Breast epithelium (tissue), 4 donors: ENCODE measurements around the gene FAM76B. TPM values are rescaled to one million over a fixed set of nuclear protein-coding genes. Genes with fewer than 3 reads are reported as not detected.

Experiments
- DNase-seq, 2 donors: peaks; one replicate each; pipeline ENCODE4 v3.0.0-alpha.2; 2019; ENCODE audit warnings: low spot score in 2 of 2
- H3K27ac ChIP-seq, 2 donors: fragments of 200-600 bp; sonication (generic) in 1 of 2; one replicate each; pipeline ENCODE4 v1.5.1; 2016 to 2019; ENCODE audit warnings: mild to moderate bottlenecking in 1 of 2
- H3K27me3 ChIP-seq, 2 donors: fragments of 200-600 bp; sonication (generic) in 1 of 2; one replicate each; pipeline versions ENCODE4 v1.5.1 to v1.6.0; 2017 to 2019; ENCODE audit warnings: control low read depth in 1 of 2, mild to moderate bottlenecking in 1 of 2
- H3K36me3 ChIP-seq: fragments of 200-600 bp; one replicate; pipeline ENCODE4 v1.5.1; 2019
- H3K4me1 ChIP-seq, 2 donors: fragments of 200-600 bp; sonication (generic); one replicate each; pipeline ENCODE4 v1.5.1; 2016 to 2019; ENCODE audit warnings: control low read depth in 1 of 2
- H3K4me3 ChIP-seq, 3 donors: fragments of 200-600 bp; sonication (generic); 1 replicate in 2 of 3; 2 replicates in 1 of 3; pipeline ENCODE4 v1.5.1; 2016 to 2019; ENCODE audit warnings: mild to moderate bottlenecking in 3 of 3, moderate library complexity in 2 of 3
- H3K9me3 ChIP-seq, 2 donors: fragments of 200-600 bp; sonication (generic) in 1 of 2; one replicate each; pipeline ENCODE4 v1.5.1; 2016 to 2019; ENCODE audit warnings: control low read depth in 1 of 2
- POLR2A ChIP-seq: fragments of 450-650 bp; IDR thresholded peaks from one replicate; pipeline ENCODE4 v1.6.1; 2016; ENCODE audit warnings: antibody characterized with exemption, mild to moderate bottlenecking, moderate library complexity
- POLR2AphosphoS5 ChIP-seq, 3 donors: sonication (generic); formaldehyde crosslinking; IDR thresholded peaks; one replicate each; pipeline ENCODE4 v1.6.1; 2017; ENCODE audit warnings: antibody characterized with exemption in 3 of 3
- intact Hi-C: fragments of 100-400 bp; cut with DNase I; formaldehyde crosslinking; loops from one replicate; pipeline ENCODE4 v1.15.1; 2023; ENCODE audit warnings: low total_unique reads
- total RNA-seq, 3 donors: library from RNA; depleted of rRNA; stranded (reverse); fragments of >200 nt; gene quantifications; one replicate each; pipeline ENCODE4 v1.1.0, GENCODE V29; 2016
- TF ChIP-seq, protein P1 (sequence below), 3 donors: fragments of 450-650 bp; IDR thresholded peaks; one replicate each; pipeline ENCODE4 v1.5.1; 2016 to 2017; ENCODE audit warnings: antibody characterized with exemption in 3 of 3, mild to moderate bottlenecking in 3 of 3, moderate library complexity in 3 of 3

Gene FAM76B
- total RNA-seq: 10 to 100 TPM; 42.1 to 69.7 (median 48.8) TPM

DNA sequence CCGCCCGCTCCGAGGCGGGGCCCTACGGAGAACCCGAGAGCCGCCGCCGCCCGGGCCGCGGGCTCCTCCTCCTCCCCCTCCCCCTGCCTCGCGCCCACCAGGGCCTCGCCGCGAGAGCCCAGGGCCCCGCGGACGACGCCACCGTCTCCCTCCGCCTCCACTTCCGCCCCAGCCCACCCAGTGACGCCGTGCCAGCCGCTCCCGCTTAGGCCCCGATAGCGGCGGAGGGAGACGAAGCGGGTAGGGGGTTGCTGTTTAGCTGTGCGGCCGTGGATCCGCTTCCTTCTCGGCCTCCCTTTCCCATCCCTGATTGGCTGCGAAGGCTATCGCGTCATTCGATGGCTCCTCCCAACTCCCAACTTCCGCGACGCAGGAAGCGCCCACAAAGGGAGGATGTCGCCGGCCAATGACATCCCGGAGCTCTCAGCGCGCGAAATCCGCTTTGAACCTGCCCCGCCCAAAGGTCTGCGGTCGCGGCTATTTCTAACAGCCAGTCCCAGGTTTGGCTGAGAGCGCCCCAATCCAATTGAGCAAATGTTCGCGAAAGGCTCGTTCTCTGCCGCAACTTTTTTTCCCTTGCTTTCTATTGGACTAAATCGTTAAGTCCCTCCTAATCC lies at the start of gene FAM76B:
TSS of gene FAM76B (minus strand) at position 277 of the 617 bp plus-strand sequence. CDS start 304 bp downstream, outside the sequence.
- H3K27me3 ChIP-seq: no peaks in the 10 kb centered on the region
- H3K36me3 ChIP-seq: peaks cover 7% of the 10 kb centered on the region
- intact Hi-C loops: no loop called here
- H3K4me1 ChIP-seq: peaks cover 0 to 9% of the 10 kb centered on the region in 2 donors
- H3K4me3 ChIP-seq: peak within 1 kb of the TSS; percentile 89 to 94 (median 91)
- peak within 1 kb of the TSS; percentile 98 to 99 for H3K27ac ChIP-seq
- DNase-seq: peak; percentile 96 to 97
- TF ChIP-seq, protein P1, sequence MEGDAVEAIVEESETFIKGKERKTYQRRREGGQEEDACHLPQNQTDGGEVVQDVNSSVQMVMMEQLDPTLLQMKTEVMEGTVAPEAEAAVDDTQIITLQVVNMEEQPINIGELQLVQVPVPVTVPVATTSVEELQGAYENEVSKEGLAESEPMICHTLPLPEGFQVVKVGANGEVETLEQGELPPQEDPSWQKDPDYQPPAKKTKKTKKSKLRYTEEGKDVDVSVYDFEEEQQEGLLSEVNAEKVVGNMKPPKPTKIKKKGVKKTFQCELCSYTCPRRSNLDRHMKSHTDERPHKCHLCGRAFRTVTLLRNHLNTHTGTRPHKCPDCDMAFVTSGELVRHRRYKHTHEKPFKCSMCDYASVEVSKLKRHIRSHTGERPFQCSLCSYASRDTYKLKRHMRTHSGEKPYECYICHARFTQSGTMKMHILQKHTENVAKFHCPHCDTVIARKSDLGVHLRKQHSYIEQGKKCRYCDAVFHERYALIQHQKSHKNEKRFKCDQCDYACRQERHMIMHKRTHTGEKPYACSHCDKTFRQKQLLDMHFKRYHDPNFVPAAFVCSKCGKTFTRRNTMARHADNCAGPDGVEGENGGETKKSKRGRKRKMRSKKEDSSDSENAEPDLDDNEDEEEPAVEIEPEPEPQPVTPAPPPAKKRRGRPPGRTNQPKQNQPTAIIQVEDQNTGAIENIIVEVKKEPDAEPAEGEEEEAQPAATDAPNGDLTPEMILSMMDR (IDR thresholded peaks at IDR 0.05): no peak
- TF ChIP-seq POLR2A: peak; percentile 87
- TF ChIP-seq POLR2AphosphoS5 (IDR thresholded peaks at IDR 0.05): peak; percentile 98 to 100 (median 99)
- H3K9me3 ChIP-seq: no peaks in the 10 kb centered on the region

DNA sequence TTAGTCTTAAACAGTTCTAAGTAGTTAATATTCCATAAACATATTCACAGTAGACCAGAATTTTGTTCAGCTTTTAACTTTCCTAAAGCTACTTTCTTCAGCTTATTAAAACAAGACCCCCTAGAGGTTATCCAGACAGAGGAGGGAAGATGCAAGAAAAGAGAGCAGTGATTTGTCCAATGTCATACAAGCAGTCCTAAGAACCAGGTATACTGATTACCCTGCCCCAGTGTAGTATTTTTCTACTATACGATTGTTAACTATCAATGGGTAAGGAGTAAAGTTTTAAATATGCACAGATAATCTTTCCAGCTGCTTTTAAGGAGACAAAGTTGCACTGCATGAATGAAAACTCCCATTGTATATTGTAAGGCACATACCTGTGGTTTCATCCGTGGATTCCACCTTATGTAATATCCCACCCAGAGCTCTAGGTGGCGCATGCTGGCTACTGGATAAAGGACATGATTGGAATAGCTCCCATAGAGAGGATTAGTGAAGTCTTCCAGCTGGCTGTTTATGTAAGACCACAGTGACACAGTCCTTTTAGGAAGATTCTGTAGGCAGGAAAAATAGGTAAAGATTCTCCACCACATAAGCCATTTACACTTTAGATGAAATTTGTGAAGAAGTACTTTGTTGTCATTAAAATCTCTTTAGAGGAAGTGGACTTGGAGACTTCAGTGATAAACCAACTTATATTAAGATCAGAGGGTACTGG lies 46.3 kb upstream of the FAM76B start:
- Histone ChIP-seq H3K27me3 (no peaks in the 10 kb centered on the region), H3K9me3 (no peaks in the 10 kb centered on the region), H3K4me1 (peaks cover 0 to 8% of the 10 kb centered on the region in 2 donors), H3K36me3 (no peaks in the 10 kb centered on the region), H3K27ac (peak overlapping the region in 1 of 2 donors; percentile 5), H3K4me3 (no peak overlapping the region)
- intact Hi-C loops: no loop called here
- peak in 2 of 3 donors; percentile 46 to 62 for TF ChIP-seq POLR2AphosphoS5 (IDR thresholded peaks at IDR 0.05)
- TF ChIP-seq, protein P1 (IDR thresholded peaks at IDR 0.05): peak; percentile 60 to 95 (median 91)
- no peak for TF ChIP-seq POLR2A
- peak; percentile 55 to 80 for DNase-seq

DNA sequence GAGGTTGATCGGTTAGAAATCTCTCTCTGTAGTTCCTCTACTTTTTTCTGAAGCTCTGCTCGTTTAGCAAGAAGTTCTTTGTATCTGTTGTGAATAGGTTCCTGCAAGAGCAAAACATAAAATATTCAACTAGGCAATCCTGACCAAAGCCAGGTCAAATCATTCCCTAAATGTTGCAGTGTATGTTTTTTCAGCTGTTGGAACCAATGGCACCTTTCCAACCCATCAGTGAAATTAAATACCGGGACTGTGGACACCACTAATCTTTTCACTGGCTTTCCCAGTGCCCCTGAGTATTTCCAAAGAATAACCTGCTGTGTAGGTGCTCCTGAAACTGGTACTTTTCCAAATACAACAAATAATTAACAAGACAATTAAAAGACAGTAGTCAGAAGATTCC lies 45.8 kb upstream of the FAM76B start:
- H3K4me1 ChIP-seq: peaks cover 0 to 8% of the 10 kb centered on the region in 2 donors
- H3K36me3 ChIP-seq: no peaks in the 10 kb centered on the region
- no peaks in the 10 kb centered on the region for H3K27me3 ChIP-seq
- no peak overlapping the region for H3K27ac ChIP-seq
- no peaks in the 10 kb centered on the region for H3K9me3 ChIP-seq
- TF ChIP-seq POLR2AphosphoS5 (IDR thresholded peaks at IDR 0.05) (no peak), POLR2A (no peak)
- TF ChIP-seq, protein P1 (IDR thresholded peaks at IDR 0.05): no peak
- intact Hi-C loops: no loop called here
- H3K4me3 ChIP-seq: no peak overlapping the region
- no peak for DNase-seq

DNA sequence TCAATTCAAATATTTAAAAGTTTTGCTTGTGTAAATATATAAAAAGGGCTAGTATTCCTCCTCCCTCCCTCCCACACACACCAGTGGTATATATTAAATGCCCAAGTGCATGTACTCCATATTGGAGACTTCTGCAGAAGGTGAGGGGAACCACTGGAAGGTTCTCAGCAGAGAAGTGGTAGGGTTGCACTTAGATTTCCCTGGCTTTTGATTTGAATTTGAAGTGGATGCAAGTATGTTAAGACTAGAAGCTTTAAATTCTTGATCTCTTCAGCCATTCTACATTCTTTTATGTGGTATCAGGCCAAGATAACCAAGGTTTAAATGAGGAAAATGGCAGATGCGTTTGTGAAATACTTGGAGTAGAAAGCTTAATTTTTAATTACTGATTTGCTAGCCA lies 43.8 kb upstream of the FAM76B start:
- no peak overlapping the region for H3K4me3 ChIP-seq
- H3K27ac ChIP-seq: no peak overlapping the region
- intact Hi-C loops: no loop called here
- no peak for DNase-seq
- no peaks in the 10 kb centered on the region for H3K27me3 ChIP-seq
- no peak for TF ChIP-seq POLR2A
- no peak for TF ChIP-seq POLR2AphosphoS5 (IDR thresholded peaks at IDR 0.05)
- TF ChIP-seq, protein P1 (IDR thresholded peaks at IDR 0.05): no peak
- H3K9me3 ChIP-seq: no peaks in the 10 kb centered on the region
- H3K4me1 ChIP-seq: peaks cover 0 to 8% of the 10 kb centered on the region in 2 donors
- peaks cover 4% of the 10 kb centered on the region for H3K36me3 ChIP-seq

DNA sequence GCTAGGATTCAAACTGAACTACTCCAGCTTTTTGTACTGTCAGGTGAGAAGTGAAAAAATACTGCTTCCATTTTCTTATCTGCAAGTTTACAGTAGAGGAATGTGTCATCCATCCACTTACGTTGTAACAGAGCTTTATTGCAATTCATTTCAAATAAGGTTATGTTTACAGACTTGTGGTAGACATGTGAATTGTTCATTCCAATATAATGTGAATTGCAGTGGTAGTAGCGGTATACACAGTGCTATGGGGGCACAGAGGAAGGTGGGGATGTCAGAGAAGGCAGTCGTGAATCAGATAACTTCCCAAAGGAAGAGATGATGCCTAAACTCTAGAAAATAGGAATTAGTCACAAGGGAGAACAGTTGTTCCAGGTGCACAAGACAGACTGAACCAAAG lies 43.2 kb upstream of the FAM76B start:
- Histone ChIP-seq H3K4me1 (peaks cover 0 to 8% of the 10 kb centered on the region in 2 donors), H3K9me3 (no peaks in the 10 kb centered on the region), H3K27me3 (no peaks in the 10 kb centered on the region), H3K36me3 (peaks cover 4% of the 10 kb centered on the region), H3K27ac (no peak overlapping the region), H3K4me3 (no peak overlapping the region)
- TF ChIP-seq POLR2AphosphoS5 (IDR thresholded peaks at IDR 0.05) (no peak), POLR2A (no peak)
- TF ChIP-seq, protein P1 (IDR thresholded peaks at IDR 0.05): no peak
- no peak for DNase-seq
- intact Hi-C loops: no loop called here
